ENCODE results near the gene SETDB2. TPM values are rescaled to one million over a fixed set of nuclear protein-coding genes. Genes with fewer than 3 reads are reported as not detected.

Gene SETDB2
- total RNA-seq, 1 donor from 2014 or later, result 9.9 TPM

DNA sequence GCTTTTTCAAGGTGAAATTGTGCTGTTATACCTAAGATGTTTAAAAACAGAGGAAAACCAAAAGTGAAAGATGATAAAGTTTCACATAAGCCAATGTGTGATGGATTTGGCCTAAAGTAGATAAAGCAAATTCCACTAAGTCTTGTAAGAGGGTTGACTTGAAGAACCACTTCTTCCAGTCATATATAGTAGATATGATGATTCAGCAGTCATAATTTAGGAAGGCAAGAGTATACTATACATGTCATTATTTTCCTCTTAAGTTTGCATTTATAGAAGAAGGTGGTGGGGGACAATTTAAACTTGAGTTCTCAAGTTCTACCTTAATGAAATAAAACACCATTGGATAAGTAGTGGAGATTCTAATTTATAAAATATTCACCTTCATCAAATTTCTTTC is 88.9 kb downstream of the SETDB2 start:
- no peak for DNase-seq

DNA sequence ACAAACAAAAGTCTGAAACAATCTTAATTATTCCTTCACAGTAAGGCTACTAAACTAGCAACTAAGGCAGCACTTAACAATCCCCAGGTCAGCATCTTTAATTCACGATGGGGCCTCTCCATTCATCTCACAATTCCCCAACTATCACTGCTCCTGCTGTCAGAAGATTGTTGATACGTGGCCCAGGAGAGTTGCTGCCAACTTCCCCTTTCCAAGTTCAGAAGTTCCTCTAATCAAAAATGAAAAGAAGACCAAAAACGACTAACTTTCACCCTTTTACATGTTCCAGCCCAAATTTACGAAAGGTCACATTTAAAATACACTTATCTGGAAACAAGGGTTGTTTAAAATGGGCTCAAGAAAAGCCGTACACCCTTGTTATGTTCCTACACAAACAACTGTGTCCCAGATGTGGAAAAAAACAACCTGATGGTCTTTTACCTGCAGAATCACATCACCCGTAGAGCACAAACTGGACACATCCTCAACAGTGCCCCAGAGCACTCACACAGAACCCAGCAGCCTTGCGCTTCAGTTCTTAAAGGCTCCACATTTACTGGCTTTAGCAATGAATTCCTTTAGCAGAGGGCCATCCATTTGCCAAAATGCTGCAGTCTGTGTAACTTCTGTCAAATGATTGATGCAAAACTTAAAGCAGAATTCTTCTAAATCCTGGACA is 89.7 kb downstream of the SETDB2 start:
- DNase-seq, result no peak

DNA sequence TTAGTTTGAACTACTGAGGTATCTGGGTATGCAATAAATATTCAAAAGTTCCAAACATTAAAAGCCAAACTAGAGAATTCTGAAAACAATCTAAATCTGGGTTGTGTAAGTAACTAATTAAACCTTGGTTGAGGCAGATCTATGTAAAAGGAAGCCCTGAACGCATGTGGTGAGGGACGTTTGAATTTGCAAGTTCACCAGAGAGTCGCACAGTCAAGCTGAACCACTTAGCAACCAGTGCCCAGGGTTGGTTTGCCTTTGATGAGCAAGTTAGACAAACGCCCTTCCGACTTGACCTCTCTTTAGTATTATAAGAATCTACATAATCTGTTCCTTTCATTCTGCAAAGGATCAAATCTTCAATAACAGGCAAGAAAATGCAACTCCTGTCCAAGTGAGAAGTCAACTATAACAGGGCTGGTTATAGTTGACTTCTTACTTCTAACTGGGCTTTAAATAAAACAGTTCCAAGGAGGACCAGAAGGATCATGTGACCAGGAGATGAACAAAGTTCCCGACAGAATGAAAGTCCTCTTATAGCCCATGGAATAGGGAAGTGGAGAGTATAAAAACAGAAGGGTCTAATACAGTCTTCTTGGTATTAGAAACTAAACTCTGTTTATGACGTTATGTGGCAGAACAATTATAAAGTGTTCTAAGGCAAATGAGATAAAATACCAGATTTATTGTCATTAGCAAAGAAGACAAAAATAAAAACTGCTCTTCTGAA is 92.2 kb downstream of the SETDB2 start:
- no peak for DNase-seq

DNA sequence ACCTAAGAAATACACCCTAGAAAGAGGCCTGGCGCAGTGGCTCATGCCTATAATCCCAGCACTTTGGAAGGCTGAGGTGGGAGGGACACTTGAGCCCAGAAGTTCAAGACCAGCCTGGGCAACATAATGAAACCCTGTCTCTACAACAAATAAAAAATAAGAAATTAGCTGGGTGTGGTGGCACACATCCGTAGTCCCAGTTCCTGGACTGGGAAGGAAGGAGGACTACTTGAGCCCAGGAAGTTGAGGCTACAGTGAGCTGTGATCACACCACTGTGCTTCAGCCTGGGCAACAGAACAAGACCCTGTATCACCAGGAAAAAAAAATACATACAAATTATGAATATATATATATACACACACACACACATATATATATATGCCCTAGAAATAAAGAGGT is 94.3 kb downstream of the SETDB2 start:
- no peak for DNase-seq

DNA sequence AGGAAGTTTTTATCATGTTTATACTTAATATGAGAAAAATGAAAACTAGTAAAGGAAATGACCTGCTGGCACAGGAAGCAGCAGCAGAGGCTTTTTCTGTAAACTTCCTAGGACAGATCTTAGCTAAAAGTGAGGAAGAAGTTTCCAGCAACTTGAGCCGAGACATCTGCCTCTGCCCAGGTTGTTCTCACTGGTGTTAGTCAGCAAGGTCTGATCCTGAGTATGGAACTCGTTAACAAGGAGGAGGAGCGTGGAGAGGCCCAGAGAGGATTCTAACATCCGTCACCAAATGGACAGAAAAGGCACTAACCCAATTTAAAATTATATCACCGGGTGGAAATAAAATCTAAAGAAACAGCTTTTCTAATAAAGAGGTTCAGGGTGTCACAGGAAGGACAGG is 95.2 kb downstream of the SETDB2 start:
- no peak for DNase-seq

DNA sequence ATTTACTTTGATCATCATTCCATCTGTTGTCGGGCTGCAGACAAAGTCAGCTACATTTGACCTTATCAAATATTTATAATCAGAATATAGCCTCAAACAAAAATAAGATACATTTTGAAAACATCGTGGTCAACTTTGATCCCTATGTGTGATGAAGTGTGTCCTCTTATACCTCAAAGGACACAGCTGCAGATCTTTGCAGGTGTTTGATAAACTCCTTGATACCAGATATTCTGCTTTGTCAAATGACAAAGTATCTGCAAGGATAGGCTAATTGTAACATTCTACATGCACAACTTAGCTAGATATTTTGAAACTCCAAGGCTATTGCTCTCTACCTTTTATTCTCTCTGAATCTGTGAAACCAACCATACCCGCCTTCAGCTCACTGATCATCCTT is 95.7 kb downstream of the SETDB2 start:
- DNase-seq, result no peak

DNA sequence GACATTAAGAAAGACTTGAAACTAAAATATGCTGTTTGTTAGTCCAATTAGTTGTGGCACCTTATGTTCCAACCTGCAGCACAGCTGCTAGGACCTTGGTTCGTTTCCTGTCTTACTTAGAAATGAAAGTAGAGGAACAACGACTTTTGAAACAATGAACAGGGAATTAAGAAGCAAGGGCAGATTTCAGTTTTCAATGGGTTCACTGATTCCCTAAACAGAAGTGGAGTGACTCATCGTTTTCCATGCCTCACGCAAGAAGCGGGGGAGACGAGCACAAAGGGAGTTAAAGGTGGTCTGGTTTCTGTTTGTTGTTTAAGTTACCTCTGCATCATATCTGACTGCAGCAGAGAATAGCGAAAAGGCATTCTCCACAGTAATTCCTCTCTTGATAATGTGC is 96.5 kb downstream of the SETDB2 start:
- DNase-seq, result no peak

DNA sequence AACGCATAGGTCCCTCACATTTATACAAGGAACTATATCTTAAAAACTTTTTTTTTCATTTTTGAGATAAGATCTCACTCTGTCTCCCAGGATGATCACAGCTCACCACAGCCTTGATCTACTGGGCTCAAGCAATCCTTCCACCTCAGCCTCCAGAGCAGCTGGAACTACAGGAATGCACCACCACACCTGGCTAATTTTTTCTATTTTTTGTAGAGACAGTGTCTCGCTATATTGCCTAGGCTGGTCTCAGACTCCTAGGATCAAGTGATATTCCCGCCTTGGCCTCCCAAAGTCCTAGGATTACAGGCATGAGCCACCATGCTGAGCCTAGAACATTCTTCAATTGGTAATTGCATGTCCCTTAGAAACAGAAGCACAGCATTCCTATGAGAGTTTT is 99.6 kb downstream of the SETDB2 start:
- no peak for DNase-seq

Other genes starting within 250 kb of the SETDB2 start
- gene MLNR, start 223.9 kb upstream of the SETDB2 start, total RNA-seq, result not detected
- gene CDADC1, start 196.3 kb upstream of the SETDB2 start, total RNA-seq, result 5.4 TPM
- 10.9 TPM for gene CAB39L, start 210 bp upstream of the SETDB2 start, total RNA-seq
- 20.7 TPM for gene PHF11, start 51.7 kb downstream of the SETDB2 start, total RNA-seq
- gene RCBTB1, start 141.3 kb downstream of the SETDB2 start, total RNA-seq, result 12.5 TPM
- 0.59 TPM for gene ARL11, start 184.2 kb downstream of the SETDB2 start, total RNA-seq
- gene EBPL, start 247.2 kb downstream of the SETDB2 start, total RNA-seq, result 54.2 TPM